ENCODE results near the gene COLEC12. TPM values are rescaled to one million over a fixed set of nuclear protein-coding genes. Genes with fewer than 3 reads are reported as not detected.
A peak's percentile ranks its signal among the peaks of the same experiment; 100 is the strongest.

Gene COLEC12
- total RNA-seq, 4 donors from 2014 or later, result 5.1 to 14.5 (median 6.9) TPM

- no peak for TF ChIP-seq POLR2A (IDR thresholded peaks at IDR 0.05)
- TF ChIP-seq CTCF (IDR thresholded peaks at IDR 0.05), result no peak
- H3K4me3 ChIP-seq (ENCODE audit: low read depth, poor library complexity, severe bottlenecking), result no peak overlapping the region
- WGBS, 2 donors, result 70 to 77% methylated on average over 3 of the region's 3 CpGs
- DNase-seq (ENCODE audit: low spot score in 2 of 2), result no peak
- intact Hi-C loops (cut with DNase I; ENCODE audit: low total_unique reads), result no loop called here
Observed at GRCh38 chr18:396556-396955, 103.9 kb downstream of the COLEC12 start.

GRCh38 chr18:396251-396555 lies 104.3 kb downstream of the COLEC12 start:
- TF ChIP-seq POLR2A (IDR thresholded peaks at IDR 0.05), result no peak
- no peak for TF ChIP-seq CTCF (IDR thresholded peaks at IDR 0.05)
- no peak for DNase-seq (ENCODE audit: low spot score in 2 of 2)
- WGBS, 2 donors, result 38 to 50% methylated on average over 1 of the region's 1 CpG
- H3K4me3 ChIP-seq (ENCODE audit: low read depth, poor library complexity, severe bottlenecking), result no peak overlapping the region
- intact Hi-C loops (cut with DNase I; ENCODE audit: low total_unique reads), result no loop called here

- intact Hi-C loops (cut with DNase I; ENCODE audit: low total_unique reads), result no loop called here
- no peak overlapping the region for H3K4me3 ChIP-seq (ENCODE audit: low read depth, poor library complexity, severe bottlenecking)
- 27 to 33% methylated on average over 13 of the region's 13 CpGs for WGBS, 2 donors
- no peak for TF ChIP-seq POLR2A (IDR thresholded peaks at IDR 0.05)
- TF ChIP-seq CTCF (IDR thresholded peaks at IDR 0.05), result no peak
- peak; percentile 58 to 87 for DNase-seq (ENCODE audit: low spot score in 2 of 2)
Observed at GRCh38 chr18:395456-396250, 104.8 kb downstream of the COLEC12 start.

GRCh38 chr18:394987-395362 lies 105.5 kb downstream of the COLEC12 start:
- peak; percentile 44 to 59 for DNase-seq (ENCODE audit: low spot score in 2 of 2)
- 0 to 25% methylated on average over 1 of the region's 1 CpG for WGBS, 2 donors
- no peak for TF ChIP-seq CTCF (IDR thresholded peaks at IDR 0.05)
- TF ChIP-seq POLR2A (IDR thresholded peaks at IDR 0.05), result no peak
- H3K4me3 ChIP-seq (ENCODE audit: low read depth, poor library complexity, severe bottlenecking), result no peak overlapping the region
- intact Hi-C loops (cut with DNase I; ENCODE audit: low total_unique reads), result no loop called here

GRCh38 chr18:394262-394986 lies 106.1 kb downstream of the COLEC12 start:
- intact Hi-C loops (cut with DNase I; ENCODE audit: low total_unique reads), result no loop called here
- 57 to 65% methylated on average over 6 of the region's 6 CpGs for WGBS, 2 donors
- TF ChIP-seq CTCF (IDR thresholded peaks at IDR 0.05) (no peak), POLR2A (IDR thresholded peaks at IDR 0.05) (no peak)
- DNase-seq (ENCODE audit: low spot score in 2 of 2), result peak in 1 of 2 donors; percentile 60
- H3K4me3 ChIP-seq (ENCODE audit: low read depth, poor library complexity, severe bottlenecking), result no peak overlapping the region

Measured in lower leg skin (tissue), 4 donors.